ENCODE data around the gene NOTCH2. TPM values are rescaled to one million over a fixed set of nuclear protein-coding genes. Genes with fewer than 3 reads are reported as not detected.

NOTCH2 gene
- total and polyA plus RNA-seq, 9 of the 15 experiments (the other 6 are each of a cell fraction or from before 2014, with no cell fraction given), result 0.04 to 1.2 (median 0.28) TPM; not detected in 1

DNA sequence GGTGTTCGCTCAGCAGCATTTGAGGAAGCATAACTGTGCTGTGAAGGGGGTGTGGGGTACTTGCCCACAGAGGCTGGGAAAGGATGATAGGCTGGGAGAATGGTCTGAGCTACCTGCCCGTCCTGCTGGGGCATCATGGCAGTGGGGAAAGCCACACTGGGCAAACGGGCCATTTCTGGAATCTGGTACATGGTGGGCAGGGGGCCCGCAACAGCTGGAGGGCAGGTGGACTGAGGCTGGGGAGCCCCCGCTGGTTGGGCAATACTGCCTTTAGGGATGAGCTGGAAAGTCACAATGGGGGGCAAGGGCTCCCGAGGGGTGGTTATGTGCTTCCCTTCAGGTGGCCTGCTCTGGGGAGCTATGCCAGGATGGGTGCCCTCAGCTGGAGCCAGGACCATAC is 153.9 kb downstream of the NOTCH2 start (continued):
- TF ChIP-seq, protein P1, sequence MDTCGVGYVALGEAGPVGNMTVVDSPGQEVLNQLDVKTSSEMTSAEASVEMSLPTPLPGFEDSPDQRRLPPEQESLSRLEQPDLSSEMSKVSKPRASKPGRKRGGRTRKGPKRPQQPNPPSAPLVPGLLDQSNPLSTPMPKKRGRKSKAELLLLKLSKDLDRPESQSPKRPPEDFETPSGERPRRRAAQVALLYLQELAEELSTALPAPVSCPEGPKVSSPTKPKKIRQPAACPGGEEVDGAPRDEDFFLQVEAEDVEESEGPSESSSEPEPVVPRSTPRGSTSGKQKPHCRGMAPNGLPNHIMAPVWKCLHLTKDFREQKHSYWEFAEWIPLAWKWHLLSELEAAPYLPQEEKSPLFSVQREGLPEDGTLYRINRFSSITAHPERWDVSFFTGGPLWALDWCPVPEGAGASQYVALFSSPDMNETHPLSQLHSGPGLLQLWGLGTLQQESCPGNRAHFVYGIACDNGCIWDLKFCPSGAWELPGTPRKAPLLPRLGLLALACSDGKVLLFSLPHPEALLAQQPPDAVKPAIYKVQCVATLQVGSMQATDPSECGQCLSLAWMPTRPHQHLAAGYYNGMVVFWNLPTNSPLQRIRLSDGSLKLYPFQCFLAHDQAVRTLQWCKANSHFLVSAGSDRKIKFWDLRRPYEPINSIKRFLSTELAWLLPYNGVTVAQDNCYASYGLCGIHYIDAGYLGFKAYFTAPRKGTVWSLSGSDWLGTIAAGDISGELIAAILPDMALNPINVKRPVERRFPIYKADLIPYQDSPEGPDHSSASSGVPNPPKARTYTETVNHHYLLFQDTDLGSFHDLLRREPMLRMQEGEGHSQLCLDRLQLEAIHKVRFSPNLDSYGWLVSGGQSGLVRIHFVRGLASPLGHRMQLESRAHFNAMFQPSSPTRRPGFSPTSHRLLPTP (IDR thresholded peaks at IDR 0.05; ENCODE audit: borderline replicate concordance, extremely low read depth, insufficient read length), result no peak
- TF ChIP-seq POLR2A (conservative IDR thresholded peaks at IDR 0.05) (no peak), ILF3 (IDR thresholded peaks at IDR 0.05; ENCODE audit: borderline replicate concordance) (no peak), NBN (IDR thresholded peaks at IDR 0.05; ENCODE audit: low read depth) (no peak)
- TF ChIP-seq, protein P2, sequence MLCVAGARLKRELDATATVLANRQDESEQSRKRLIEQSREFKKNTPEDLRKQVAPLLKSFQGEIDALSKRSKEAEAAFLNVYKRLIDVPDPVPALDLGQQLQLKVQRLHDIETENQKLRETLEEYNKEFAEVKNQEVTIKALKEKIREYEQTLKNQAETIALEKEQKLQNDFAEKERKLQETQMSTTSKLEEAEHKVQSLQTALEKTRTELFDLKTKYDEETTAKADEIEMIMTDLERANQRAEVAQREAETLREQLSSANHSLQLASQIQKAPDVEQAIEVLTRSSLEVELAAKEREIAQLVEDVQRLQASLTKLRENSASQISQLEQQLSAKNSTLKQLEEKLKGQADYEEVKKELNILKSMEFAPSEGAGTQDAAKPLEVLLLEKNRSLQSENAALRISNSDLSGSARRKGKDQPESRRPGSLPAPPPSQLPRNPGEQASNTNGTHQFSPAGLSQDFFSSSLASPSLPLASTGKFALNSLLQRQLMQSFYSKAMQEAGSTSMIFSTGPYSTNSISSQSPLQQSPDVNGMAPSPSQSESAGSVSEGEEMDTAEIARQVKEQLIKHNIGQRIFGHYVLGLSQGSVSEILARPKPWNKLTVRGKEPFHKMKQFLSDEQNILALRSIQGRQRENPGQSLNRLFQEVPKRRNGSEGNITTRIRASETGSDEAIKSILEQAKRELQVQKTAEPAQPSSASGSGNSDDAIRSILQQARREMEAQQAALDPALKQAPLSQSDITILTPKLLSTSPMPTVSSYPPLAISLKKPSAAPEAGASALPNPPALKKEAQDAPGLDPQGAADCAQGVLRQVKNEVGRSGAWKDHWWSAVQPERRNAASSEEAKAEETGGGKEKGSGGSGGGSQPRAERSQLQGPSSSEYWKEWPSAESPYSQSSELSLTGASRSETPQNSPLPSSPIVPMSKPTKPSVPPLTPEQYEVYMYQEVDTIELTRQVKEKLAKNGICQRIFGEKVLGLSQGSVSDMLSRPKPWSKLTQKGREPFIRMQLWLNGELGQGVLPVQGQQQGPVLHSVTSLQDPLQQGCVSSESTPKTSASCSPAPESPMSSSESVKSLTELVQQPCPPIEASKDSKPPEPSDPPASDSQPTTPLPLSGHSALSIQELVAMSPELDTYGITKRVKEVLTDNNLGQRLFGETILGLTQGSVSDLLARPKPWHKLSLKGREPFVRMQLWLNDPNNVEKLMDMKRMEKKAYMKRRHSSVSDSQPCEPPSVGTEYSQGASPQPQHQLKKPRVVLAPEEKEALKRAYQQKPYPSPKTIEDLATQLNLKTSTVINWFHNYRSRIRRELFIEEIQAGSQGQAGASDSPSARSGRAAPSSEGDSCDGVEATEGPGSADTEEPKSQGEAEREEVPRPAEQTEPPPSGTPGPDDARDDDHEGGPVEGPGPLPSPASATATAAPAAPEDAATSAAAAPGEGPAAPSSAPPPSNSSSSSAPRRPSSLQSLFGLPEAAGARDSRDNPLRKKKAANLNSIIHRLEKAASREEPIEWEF (CRISPR knock-in tag; IDR thresholded peaks at IDR 0.05), result no peak

Data from K562 (cell line).